ENCODE measurements around the gene NEUROD2. TPM values are rescaled to one million over a fixed set of nuclear protein-coding genes. Genes with fewer than 3 reads are reported as not detected.

The NEUROD2 gene
- total and polyA plus RNA-seq, 2 of the 8 experiments (the other 6 are each of a cell fraction or from before 2014, with no cell fraction given), result not detected

DNA sequence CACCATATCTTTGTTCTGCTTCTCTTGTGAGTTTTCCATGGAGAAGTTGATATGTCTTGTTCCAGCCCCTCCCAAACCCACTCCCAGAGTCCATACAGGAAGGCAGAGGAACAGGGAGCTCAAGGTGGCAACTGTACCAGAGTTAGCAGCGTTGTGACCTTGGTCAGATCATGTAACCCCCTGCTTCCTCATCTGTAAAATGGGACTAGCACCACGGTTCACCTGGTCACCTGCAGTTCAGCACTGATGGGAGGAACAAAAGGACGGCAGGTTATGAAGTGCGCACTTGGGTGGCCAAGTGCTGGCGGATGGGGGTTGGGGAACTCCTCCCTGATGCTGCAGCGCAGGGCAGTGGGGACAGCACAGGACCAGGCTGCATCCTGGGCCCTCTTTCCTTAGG lies 7.7 kb upstream of the NEUROD2 start:
- peaks cover 10% of the 10 kb centered on the region; the same call in 1 of the 2 replicates for H3K23me2 ChIP-seq (ENCODE audit: low read depth, low read length)
- ChIA-PET CTCF (ENCODE audit: partially characterized antibody) (interaction anchor here (0.7 to 49.2 kb wide), 7 partner anchors 9 to 70 kb away, joined by 3 to 1885 read pairs (median 4); partner anchors contain the start of genes ERBB2, PGAP3, PNMT and PPP1R1B), POLR2A (ENCODE audit: partially characterized antibody) (interaction anchor here (1.6 to 1.8 kb wide), 2 partner anchors 10 to 13 kb away, joined by 3 to 4 read pairs; no protein-coding TSS in a partner anchor)
- no peak for FAIRE-seq
- H3K9me3 ChIP-seq (ENCODE audit: insufficient read depth in 2 of 2, low read depth in 1 of 2, low read length in 1 of 2), result no peaks in the 10 kb centered on the region
- H3K23ac ChIP-seq (ENCODE audit: insufficient read length), result no peak overlapping the region
- no peak for TF ChIP-seq JUN (IDR thresholded peaks at IDR 0.05; ENCODE audit: low read depth, low read length)
- TF ChIP-seq BRCA1 (IDR thresholded peaks at IDR 0.05; ENCODE audit: low read depth, low read length), result no peak
- TF ChIP-seq SUZ12 (IDR thresholded peaks at IDR 0.05; ENCODE audit: low read length), result no peak
- TF ChIP-seq POLR2A (IDR thresholded peaks at IDR 0.05; ENCODE audit: control extremely low read depth in 1 of 2, low read depth in 2 of 2, low read length in 2 of 2), result no peak
- no peak for TF ChIP-seq CHD1 (IDR thresholded peaks at IDR 0.05; ENCODE audit: low read depth, low read length)
- no peak for TF ChIP-seq MAX (IDR thresholded peaks at IDR 0.05)
- no peak for TF ChIP-seq BACH1 (IDR thresholded peaks at IDR 0.05; ENCODE audit: low read length)
- no peak for TF ChIP-seq SP4 (IDR thresholded peaks at IDR 0.05; ENCODE audit: low read length)
- TF ChIP-seq CBX8 (IDR thresholded peaks at IDR 0.05; ENCODE audit: borderline replicate concordance, low read depth, low read length), result no peak
- TF ChIP-seq NANOG (IDR thresholded peaks at IDR 0.05; ENCODE audit: insufficient read depth, low read depth, low read length, poor library complexity, severe bottlenecking), result no peak
- no peak for TF ChIP-seq TBP (IDR thresholded peaks at IDR 0.05; ENCODE audit: low read depth, low read length)
- TF ChIP-seq TEAD4 (IDR thresholded peaks at IDR 0.05; ENCODE audit: low read depth, low read length), result no peak
- TF ChIP-seq KDM1A (IDR thresholded peaks at IDR 0.05; ENCODE audit: borderline replicate concordance, low read length), result no peak
- no peak for TF ChIP-seq E2F6 (IDR thresholded peaks at IDR 0.05)
- no peak for TF ChIP-seq SP2 (IDR thresholded peaks at IDR 0.05; ENCODE audit: low read length)
- H3K27me3 ChIP-seq (replicated peaks in 1 of 4; ENCODE audit: control insufficient read depth in 3 of 4, extremely low read depth in 1 of 4, insufficient read depth in 3 of 4, low read length in 3 of 4), result peaks cover 27 to 78% (median 55%) of the 10 kb centered on the region in 4 experiments
- WGBS, 2 experiments (ENCODE audit: extremely low coverage in 1 of 2, insufficient coverage in 1 of 2, insufficient read length in 1 of 2, insufficient replicate concordance in 2 of 2, low coverage in 1 of 2, low lambda C conversion rate in 2 of 2, missing lambda C conversion rate in 1 of 2), result 89% methylated on average over 6 of the region's 6 CpGs; no CpG with 5 or more reads in 1 of the 2 experiments
- no peak overlapping the region for H3K4ac ChIP-seq (replicated peaks; ENCODE audit: insufficient read length, low read depth, low read length)
- peaks cover 0 to 7% (median 4%) of the 10 kb centered on the region in 4 experiments; a peak in 5 of 7 replicates for H3K4me1 ChIP-seq (replicated peaks in 1 of 4; ENCODE audit: control insufficient read depth in 3 of 4, insufficient read depth in 4 of 4, low read length in 3 of 4)
- H3K18ac ChIP-seq (ENCODE audit: extremely low read depth, low read length), result 0 out of 2 replicates have a peak overlapping the region, but pooled peaks have one; percentile 4
- DNase-seq (ENCODE audit: low read depth in 1 of 2, low spot score in 2 of 2), result no peak
- H2BK20ac ChIP-seq (ENCODE audit: low read length), result no peak overlapping the region
- H4K91ac ChIP-seq (replicated peaks; ENCODE audit: insufficient read length, low read length), result no peak overlapping the region
- no peak overlapping the region for H2AK5ac ChIP-seq (ENCODE audit: low read depth, low read length)
- H3K14ac ChIP-seq (ENCODE audit: insufficient read length), result no peak overlapping the region
- H3K79me2 ChIP-seq (ENCODE audit: control insufficient read depth in 1 of 2, insufficient read depth in 2 of 2, low read length in 2 of 2), result no peaks in the 10 kb centered on the region
- H3K4me3 ChIP-seq (ENCODE audit: extremely low read depth in 1 of 4, insufficient read depth in 2 of 4, low read depth in 3 of 4, low read length in 4 of 4), result no peak overlapping the region
- H2AFZ ChIP-seq (ENCODE audit: low read length), result no peak overlapping the region
- H3K27ac ChIP-seq (ENCODE audit: low read depth, low read length), result no peak overlapping the region
- H2BK5ac ChIP-seq (ENCODE audit: low read depth, low read length), result no peak overlapping the region
- no peak overlapping the region for H2BK120ac ChIP-seq (replicated peaks; ENCODE audit: low read depth, low read length)
- no peak overlapping the region for H3K4me2 ChIP-seq (ENCODE audit: insufficient read depth in 1 of 2, low read depth in 2 of 2, low read length in 2 of 2)
- H2BK12ac ChIP-seq (ENCODE audit: low read depth, low read length), result 0 out of 2 replicates have a peak overlapping the region, but pooled peaks have one; percentile 30
- no peak overlapping the region for H4K5ac ChIP-seq (ENCODE audit: insufficient read length, low read depth, low read length)
- no peak overlapping the region for H3K9ac ChIP-seq (replicated peaks in 1 of 4; ENCODE audit: extremely low read depth in 1 of 4, low read depth in 3 of 4, low read length in 3 of 4)
- H4K20me1 ChIP-seq (replicated peaks in 1 of 2; ENCODE audit: control insufficient read depth in 1 of 2, insufficient read depth in 2 of 2, low read length in 2 of 2), result no peaks in the 10 kb centered on the region
- H4K8ac ChIP-seq (ENCODE audit: extremely low read depth, insufficient read depth, low read length), result no peak overlapping the region
- no peaks in the 10 kb centered on the region for H3K36me3 ChIP-seq (ENCODE audit: control insufficient read depth in 2 of 4, insufficient read depth in 4 of 4, low read length in 3 of 4)
- H3K56ac ChIP-seq (replicated peaks; ENCODE audit: insufficient read length, low read depth, low read length), result no peak overlapping the region
- no peaks in the 10 kb centered on the region for H3K79me1 ChIP-seq (ENCODE audit: low read depth, low read length)
- no peak overlapping the region for H2BK15ac ChIP-seq (ENCODE audit: low read length)
